IPS-15b (cell line): Measurements from ENCODE around the gene CYP27A1.

Experiments used
- H3K27me3 ChIP-seq: one replicate; pipeline ENCODE4 v1.6.1; 2013; ENCODE audit warnings: low read length; ENCODE audit not compliant: control insufficient read depth, insufficient read depth
- H3K36me3 ChIP-seq: one replicate; pipeline ENCODE4 v1.6.1; 2013; ENCODE audit warnings: low read length; ENCODE audit not compliant: control insufficient read depth, insufficient read depth
- H3K4me1 ChIP-seq: one replicate; pipeline ENCODE4 v1.6.1; 2013; ENCODE audit warnings: mild to moderate bottlenecking, low read length; ENCODE audit not compliant: control insufficient read depth, insufficient read depth
- H3K4me3 ChIP-seq: one replicate; pipeline ENCODE4 v1.5.1; 2013; ENCODE audit warnings: low read depth, low read length
- H3K9ac ChIP-seq: one replicate; pipeline ENCODE4 v1.6.1; 2013; ENCODE audit warnings: low read depth, mild to moderate bottlenecking, low read length
- H3K9me3 ChIP-seq: one replicate; pipeline ENCODE4 v1.6.1; 2013; ENCODE audit warnings: mild to moderate bottlenecking, low read length; ENCODE audit not compliant: control insufficient read depth, insufficient read depth

CYP27A1 gene

GRCh38 chr2:218856896-218857243 lies 74.9 kb downstream of the CYP27A1 start:
- Histone ChIP-seq H3K9ac (no peak overlapping the region), H3K4me3 (no peak overlapping the region), H3K9me3 (no peaks in the 10 kb centered on the region), H3K36me3 (no peaks in the 10 kb centered on the region), H3K27me3 (peaks cover 86% of the 10 kb centered on the region), H3K4me1 (peaks cover 20% of the 10 kb centered on the region)

DNA sequence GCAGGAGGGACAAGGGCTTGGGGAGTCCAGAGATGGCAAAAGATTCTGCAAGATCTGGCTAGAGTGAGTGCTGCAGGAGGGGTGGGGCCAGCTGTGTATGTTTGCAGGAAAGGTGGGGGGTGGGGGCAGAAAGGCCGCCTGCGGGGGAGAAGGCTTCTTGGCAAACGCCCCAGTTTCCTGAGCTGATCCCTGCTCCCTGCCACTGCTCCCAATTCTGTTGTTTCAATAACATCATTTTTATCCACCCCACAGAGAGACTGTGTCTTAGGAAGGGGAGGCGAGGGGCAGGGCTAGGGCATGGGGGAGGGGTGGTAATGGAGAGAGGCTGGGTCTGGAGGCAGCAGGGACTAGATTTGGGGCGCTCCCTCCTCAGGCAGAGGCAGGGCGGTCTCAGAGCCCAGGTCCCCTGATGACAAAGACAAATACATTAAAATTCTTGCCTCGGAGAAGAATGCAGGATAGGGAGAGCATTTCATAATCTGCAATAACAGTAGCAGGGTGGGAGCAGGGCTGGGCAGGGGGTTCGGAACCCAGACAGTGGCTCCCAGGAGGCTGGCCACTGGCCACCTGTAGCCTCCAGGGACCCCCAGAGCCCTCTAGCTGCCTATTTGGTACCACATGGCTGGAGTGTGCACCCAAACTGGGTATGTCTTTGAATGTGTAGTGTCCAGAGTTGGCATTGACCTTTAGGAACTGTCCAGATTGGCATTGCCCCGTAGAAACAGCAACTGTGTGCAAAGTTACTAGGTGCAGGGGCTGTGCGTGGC lies 75.6 kb downstream of the CYP27A1 start:
- H3K9ac ChIP-seq: no peak overlapping the region
- no peaks in the 10 kb centered on the region for H3K9me3 ChIP-seq
- H3K36me3 ChIP-seq: no peaks in the 10 kb centered on the region
- peaks cover 20% of the 10 kb centered on the region for H3K4me1 ChIP-seq
- H3K4me3 ChIP-seq: peak overlapping the region; percentile 37
- peaks cover 93% of the 10 kb centered on the region for H3K27me3 ChIP-seq

- Histone ChIP-seq H3K4me3 (peak overlapping the region; percentile 37), H3K4me1 (peaks cover 20% of the 10 kb centered on the region), H3K9ac (no peak overlapping the region), H3K9me3 (no peaks in the 10 kb centered on the region), H3K27me3 (peaks cover 94% of the 10 kb centered on the region), H3K36me3 (no peaks in the 10 kb centered on the region)
Observed at GRCh38 chr2:218858138-218858445, 76.1 kb downstream of the CYP27A1 start.

GRCh38 chr2:218858671-218859555 lies 77.0 kb downstream of the CYP27A1 start:
- peak overlapping the region; percentile 37 for H3K4me3 ChIP-seq
- peaks cover 20% of the 10 kb centered on the region for H3K4me1 ChIP-seq
- no peaks in the 10 kb centered on the region for H3K36me3 ChIP-seq
- H3K9me3 ChIP-seq: no peaks in the 10 kb centered on the region
- H3K27me3 ChIP-seq: peaks cover 94% of the 10 kb centered on the region
- H3K9ac ChIP-seq: no peak overlapping the region

DNA sequence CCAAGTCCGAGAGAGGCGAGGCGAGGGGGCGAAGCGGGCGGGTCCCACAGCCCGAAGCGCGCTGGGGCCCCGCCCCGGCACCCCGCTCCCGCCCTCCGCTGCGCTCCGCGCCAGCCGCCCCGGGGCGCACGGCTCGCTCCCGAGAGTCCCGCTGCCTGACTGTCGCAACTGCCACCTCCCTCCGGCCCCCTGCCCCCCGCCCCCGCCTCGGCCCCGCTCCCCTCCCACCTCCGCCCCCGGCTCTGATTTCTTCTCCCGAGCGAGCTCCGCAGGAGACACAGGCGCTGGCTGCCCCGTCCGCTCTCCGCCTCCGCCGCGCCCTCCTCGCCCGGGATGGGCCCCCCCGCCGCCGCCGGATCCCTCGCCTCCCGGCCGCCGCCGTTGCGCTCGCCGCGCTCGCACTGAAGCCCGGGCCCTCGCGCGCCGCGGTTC lies 77.6 kb downstream of the CYP27A1 start, which contains the start of gene WNT6:
WNT6 (plus strand) TSS at position 250 of the 432 bp plus-strand sequence. CDS start 233 bp downstream, outside the sequence.
- H3K4me1 ChIP-seq: peaks cover 20% of the 10 kb centered on the region
- peak within 1 kb of the TSS; percentile 37 for H3K4me3 ChIP-seq

DNA sequence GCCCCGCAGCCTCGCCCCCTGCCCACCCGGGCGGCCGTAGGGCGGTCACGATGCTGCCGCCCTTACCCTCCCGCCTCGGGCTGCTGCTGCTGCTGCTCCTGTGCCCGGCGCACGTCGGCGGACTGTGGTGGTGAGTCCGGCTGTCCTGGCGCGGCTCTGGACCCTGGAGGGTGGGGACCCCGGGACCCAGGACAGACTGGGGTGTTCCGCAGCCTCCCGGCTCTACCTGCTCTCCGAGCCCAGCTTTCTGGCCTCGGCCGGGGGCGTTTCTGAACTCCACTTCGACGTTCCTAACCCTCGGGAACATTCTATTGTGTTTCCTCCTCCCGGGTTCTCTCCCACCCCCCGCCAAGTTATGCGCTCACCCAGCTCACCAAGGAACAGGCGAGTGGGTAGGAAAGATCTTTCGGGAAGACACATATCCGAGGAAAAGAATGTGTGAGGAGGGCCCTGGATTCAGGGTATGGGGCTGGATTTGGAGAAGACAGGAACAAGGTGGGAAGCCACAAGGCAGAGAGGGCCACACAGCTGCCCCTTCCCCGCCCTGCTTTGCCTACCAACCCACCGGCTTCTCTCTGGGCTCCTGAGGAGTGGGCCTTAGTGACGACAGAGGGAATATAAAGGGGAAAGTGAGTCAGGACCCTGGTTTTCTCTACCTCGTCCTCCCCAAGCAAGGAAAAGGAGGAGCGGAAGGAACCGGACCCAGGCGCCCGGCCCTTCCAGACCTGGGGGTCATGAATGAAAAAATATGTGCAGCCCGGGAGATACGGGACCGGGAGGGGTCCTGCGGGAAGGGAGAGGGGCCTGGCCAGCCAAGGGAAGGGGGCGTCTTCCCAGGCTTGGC lies 78.3 kb downstream of the CYP27A1 start:
- Histone ChIP-seq H3K4me1 (peaks cover 14% of the 10 kb centered on the region), H3K9ac (no peak overlapping the region), H3K4me3 (peak overlapping the region; percentile 37), H3K9me3 (no peaks in the 10 kb centered on the region), H3K27me3 (peaks cover 94% of the 10 kb centered on the region), H3K36me3 (no peaks in the 10 kb centered on the region)

More for the DNA sequence above, 77.6 kb downstream of the CYP27A1 start, which contains the start of gene WNT6:
- no peaks in the 10 kb centered on the region for H3K9me3 ChIP-seq
- H3K27me3 ChIP-seq: peaks cover 94% of the 10 kb centered on the region
- no peaks in the 10 kb centered on the region for H3K36me3 ChIP-seq
- no peak within 1 kb of the TSS for H3K9ac ChIP-seq

- no peak overlapping the region for H3K4me3 ChIP-seq
- H3K27me3 ChIP-seq: peaks cover 90% of the 10 kb centered on the region
- H3K9ac ChIP-seq: no peak overlapping the region
- no peaks in the 10 kb centered on the region for H3K9me3 ChIP-seq
- peaks cover 9% of the 10 kb centered on the region for H3K4me1 ChIP-seq
- H3K36me3 ChIP-seq: no peaks in the 10 kb centered on the region
Observed at GRCh38 chr2:218860950-218861381, 79.0 kb downstream of the CYP27A1 start.

GRCh38 chr2:218861645-218862318 lies 79.8 kb downstream of the CYP27A1 start:
- H3K27me3 ChIP-seq: peaks cover 90% of the 10 kb centered on the region
- peaks cover 7% of the 10 kb centered on the region for H3K4me1 ChIP-seq
- H3K9ac ChIP-seq: no peak overlapping the region
- H3K4me3 ChIP-seq: peak overlapping the region; percentile 24
- no peaks in the 10 kb centered on the region for H3K9me3 ChIP-seq
- H3K36me3 ChIP-seq: no peaks in the 10 kb centered on the region

DNA sequence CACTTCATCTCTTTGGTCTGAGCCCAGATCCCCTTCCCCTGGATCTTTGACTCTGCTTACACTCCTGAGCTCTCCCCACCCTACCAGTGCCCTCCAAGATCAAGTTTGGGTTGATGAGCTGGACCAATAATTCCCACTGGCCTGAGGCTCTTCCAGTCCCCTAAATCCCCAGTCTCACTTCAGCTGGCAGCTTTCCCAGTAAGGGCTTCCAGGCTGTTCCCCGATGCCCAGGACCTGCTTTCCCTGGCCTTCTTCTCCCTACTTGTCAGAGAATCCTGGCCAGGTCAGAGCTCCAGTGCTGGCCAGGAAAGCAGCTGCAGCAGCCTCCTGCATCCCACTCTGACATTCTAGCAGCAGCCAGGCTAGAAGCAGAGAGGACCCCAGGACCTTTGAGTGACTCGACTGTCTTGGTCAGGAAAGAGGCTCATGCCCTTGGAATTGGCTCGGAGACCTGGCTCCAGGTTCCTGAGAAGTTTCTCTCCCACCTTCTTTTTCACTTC lies 81.1 kb downstream of the CYP27A1 start:
- peaks cover 90% of the 10 kb centered on the region for H3K27me3 ChIP-seq
- H3K36me3 ChIP-seq: no peaks in the 10 kb centered on the region

More for the DNA sequence above, 81.1 kb downstream of the CYP27A1 start:
- no peak overlapping the region for H3K4me3 ChIP-seq
- H3K9me3 ChIP-seq: no peaks in the 10 kb centered on the region
- H3K4me1 ChIP-seq: peaks cover 5% of the 10 kb centered on the region
- H3K9ac ChIP-seq: no peak overlapping the region
